Astrocyte (in vitro differentiated cells and primary cell): Measurements from ENCODE around the gene LMNB1.

Experiments used
- CTCF ChIP-seq: IDR thresholded peaks from 2 replicates; pipeline ENCODE4 v1.5.1; 2011; ENCODE audit warnings: low read depth, mild to moderate bottlenecking, inconsistent platforms, low read length, moderate library complexity; ENCODE audit not compliant: insufficient read depth
- EZH2 ChIP-seq: IDR thresholded peaks from 2 replicates; pipeline ENCODE4 v1.6.1; 2012; ENCODE audit warnings: mild to moderate bottlenecking, low read length, inconsistent platforms; ENCODE audit not compliant: insufficient read depth

- TF ChIP-seq CTCF (no peak), EZH2 (no peak)
Measured at GRCh38 chr5:126852841-126853271, 75.9 kb downstream of the LMNB1 start.
